ENCODE measurements around the gene MPHOSPH6. TPM values are rescaled to one million over a fixed set of nuclear protein-coding genes. Genes with fewer than 3 reads are reported as not detected.

Gene MPHOSPH6
- total RNA-seq, 2 donors from 2014 or later, result 50.3 to 79.9 TPM

GRCh38 chr16:82192665-82193064, 22.6 kb upstream of the MPHOSPH6 start:
- TF ChIP-seq, protein P1, sequence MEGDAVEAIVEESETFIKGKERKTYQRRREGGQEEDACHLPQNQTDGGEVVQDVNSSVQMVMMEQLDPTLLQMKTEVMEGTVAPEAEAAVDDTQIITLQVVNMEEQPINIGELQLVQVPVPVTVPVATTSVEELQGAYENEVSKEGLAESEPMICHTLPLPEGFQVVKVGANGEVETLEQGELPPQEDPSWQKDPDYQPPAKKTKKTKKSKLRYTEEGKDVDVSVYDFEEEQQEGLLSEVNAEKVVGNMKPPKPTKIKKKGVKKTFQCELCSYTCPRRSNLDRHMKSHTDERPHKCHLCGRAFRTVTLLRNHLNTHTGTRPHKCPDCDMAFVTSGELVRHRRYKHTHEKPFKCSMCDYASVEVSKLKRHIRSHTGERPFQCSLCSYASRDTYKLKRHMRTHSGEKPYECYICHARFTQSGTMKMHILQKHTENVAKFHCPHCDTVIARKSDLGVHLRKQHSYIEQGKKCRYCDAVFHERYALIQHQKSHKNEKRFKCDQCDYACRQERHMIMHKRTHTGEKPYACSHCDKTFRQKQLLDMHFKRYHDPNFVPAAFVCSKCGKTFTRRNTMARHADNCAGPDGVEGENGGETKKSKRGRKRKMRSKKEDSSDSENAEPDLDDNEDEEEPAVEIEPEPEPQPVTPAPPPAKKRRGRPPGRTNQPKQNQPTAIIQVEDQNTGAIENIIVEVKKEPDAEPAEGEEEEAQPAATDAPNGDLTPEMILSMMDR (IDR thresholded peaks at IDR 0.05), result no peak
- H3K4me1 ChIP-seq (ENCODE audit: control insufficient read depth in 1 of 2, low read depth in 2 of 2), result no peaks in the 10 kb centered on the region
- H3K9me3 ChIP-seq, result no peaks in the 10 kb centered on the region
- no peak overlapping the region for H3K4me3 ChIP-seq
- no peak for DNase-seq (ENCODE audit: low spot score)
- no peak overlapping the region for H3K27ac ChIP-seq
- H3K36me3 ChIP-seq, result no peaks in the 10 kb centered on the region
- no peaks in the 10 kb centered on the region for H3K27me3 ChIP-seq (replicated peaks; ENCODE audit: insufficient read depth)
- no peak for ATAC-seq (ENCODE audit: insufficient number of reproducible peaks, low FRiP score, low read depth)

DNA sequence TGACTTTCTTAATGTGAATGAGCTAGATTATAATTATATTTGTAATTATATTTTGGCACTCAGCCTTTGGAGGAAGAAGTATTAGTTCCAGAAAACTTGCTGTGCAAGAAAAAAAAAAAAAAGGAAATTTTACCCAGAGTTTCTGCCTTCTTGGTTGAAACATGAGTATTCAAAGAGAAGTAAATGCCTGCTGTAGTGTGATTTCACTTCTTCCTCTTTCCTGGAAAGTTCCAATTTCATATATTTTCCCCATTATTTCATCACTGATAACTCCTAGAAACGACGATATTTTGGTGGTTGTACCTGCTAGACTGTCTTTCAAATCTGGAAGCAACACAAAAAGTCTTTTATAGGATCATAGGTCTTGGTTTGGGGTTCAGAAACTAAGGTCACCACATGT, 20.4 kb upstream of the MPHOSPH6 start:
- ATAC-seq (ENCODE audit: insufficient number of reproducible peaks, low FRiP score, low read depth), result no peak

DNA sequence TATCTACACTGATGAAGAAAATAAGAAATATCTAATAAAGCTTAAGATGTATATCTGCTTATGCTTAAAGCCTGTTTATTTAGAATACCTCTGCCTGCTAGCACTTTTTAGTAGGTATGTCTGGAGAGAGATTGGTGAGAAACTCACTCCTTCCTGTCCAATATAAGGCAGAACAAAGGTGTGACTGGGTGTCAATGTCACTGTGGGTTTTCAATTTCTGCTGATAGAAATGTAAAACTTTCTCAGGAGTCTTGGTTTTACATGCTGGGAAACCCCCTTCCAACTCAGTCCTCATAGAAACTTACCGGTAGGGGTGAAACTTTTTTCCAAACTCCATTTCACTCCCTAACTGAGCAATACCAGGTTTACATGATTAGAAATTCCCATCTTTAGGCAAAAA, 17.8 kb upstream of the MPHOSPH6 start:
- H3K9me3 ChIP-seq, result no peaks in the 10 kb centered on the region
- H3K36me3 ChIP-seq, result no peaks in the 10 kb centered on the region
- H3K4me3 ChIP-seq, result no peak overlapping the region
- H3K27me3 ChIP-seq (replicated peaks; ENCODE audit: insufficient read depth), result no peaks in the 10 kb centered on the region
- H3K4me1 ChIP-seq (ENCODE audit: control insufficient read depth in 1 of 2, low read depth in 2 of 2), result no peaks in the 10 kb centered on the region
- ATAC-seq (ENCODE audit: insufficient number of reproducible peaks, low FRiP score, low read depth) (no peak), DNase-seq (ENCODE audit: low spot score) (no peak)
- TF ChIP-seq, protein P1 (IDR thresholded peaks at IDR 0.05), result no peak
- H3K27ac ChIP-seq, result no peak overlapping the region

More for the DNA sequence above, 20.4 kb upstream of the MPHOSPH6 start:
- H3K4me1 ChIP-seq (ENCODE audit: control insufficient read depth in 1 of 2, low read depth in 2 of 2), result no peaks in the 10 kb centered on the region
- no peaks in the 10 kb centered on the region for H3K9me3 ChIP-seq
- no peaks in the 10 kb centered on the region for H3K27me3 ChIP-seq (replicated peaks; ENCODE audit: insufficient read depth)
- TF ChIP-seq, protein P1 (IDR thresholded peaks at IDR 0.05), result no peak
- H3K36me3 ChIP-seq, result no peaks in the 10 kb centered on the region
- no peak overlapping the region for H3K4me3 ChIP-seq
- no peak overlapping the region for H3K27ac ChIP-seq
- DNase-seq (ENCODE audit: low spot score), result no peak

DNA sequence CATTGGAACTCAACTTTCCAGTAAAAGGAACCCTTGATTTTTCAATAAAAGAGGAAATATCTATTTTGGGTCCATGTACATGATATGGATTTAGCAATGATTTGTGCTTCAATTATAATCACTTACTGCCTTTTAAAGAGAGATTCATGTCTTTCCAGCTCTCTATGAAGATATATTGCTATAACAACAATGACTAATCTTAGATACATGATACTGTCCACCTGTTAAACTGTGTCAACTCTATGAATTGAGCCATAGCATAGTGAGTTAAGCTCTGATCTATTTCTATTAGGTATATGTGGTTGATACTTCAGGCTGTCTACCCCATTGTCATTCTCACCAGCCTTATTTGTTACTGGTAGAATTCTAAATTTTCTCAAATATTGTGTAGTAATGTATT, 15.0 kb upstream of the MPHOSPH6 start:
- no peak overlapping the region for H3K27ac ChIP-seq
- ATAC-seq (ENCODE audit: insufficient number of reproducible peaks, low FRiP score, low read depth) (no peak), DNase-seq (ENCODE audit: low spot score) (no peak)
- no peaks in the 10 kb centered on the region for H3K4me1 ChIP-seq (ENCODE audit: control insufficient read depth in 1 of 2, low read depth in 2 of 2)
- no peak overlapping the region for H3K4me3 ChIP-seq
- TF ChIP-seq, protein P1 (IDR thresholded peaks at IDR 0.05), result no peak
- H3K36me3 ChIP-seq, result no peaks in the 10 kb centered on the region
- no peaks in the 10 kb centered on the region for H3K27me3 ChIP-seq (replicated peaks; ENCODE audit: insufficient read depth)
- H3K9me3 ChIP-seq, result no peaks in the 10 kb centered on the region

- DNase-seq (ENCODE audit: low spot score), result no peak
- Histone ChIP-seq H3K9me3 (no peaks in the 10 kb centered on the region), H3K4me3 (no peak overlapping the region), H3K36me3 (no peaks in the 10 kb centered on the region), H3K4me1 (ENCODE audit: control insufficient read depth in 1 of 2, low read depth in 2 of 2) (no peaks in the 10 kb centered on the region), H3K27me3 (replicated peaks; ENCODE audit: insufficient read depth) (no peaks in the 10 kb centered on the region), H3K27ac (no peak overlapping the region)
- TF ChIP-seq, protein P1 (IDR thresholded peaks at IDR 0.05), result no peak
- no peak for ATAC-seq (ENCODE audit: insufficient number of reproducible peaks, low FRiP score, low read depth)
Measured at GRCh38 chr16:82184213-82184612, 14.2 kb upstream of the MPHOSPH6 start.
